Measurements from ENCODE around the gene CDH13.

CDH13 gene

DNA sequence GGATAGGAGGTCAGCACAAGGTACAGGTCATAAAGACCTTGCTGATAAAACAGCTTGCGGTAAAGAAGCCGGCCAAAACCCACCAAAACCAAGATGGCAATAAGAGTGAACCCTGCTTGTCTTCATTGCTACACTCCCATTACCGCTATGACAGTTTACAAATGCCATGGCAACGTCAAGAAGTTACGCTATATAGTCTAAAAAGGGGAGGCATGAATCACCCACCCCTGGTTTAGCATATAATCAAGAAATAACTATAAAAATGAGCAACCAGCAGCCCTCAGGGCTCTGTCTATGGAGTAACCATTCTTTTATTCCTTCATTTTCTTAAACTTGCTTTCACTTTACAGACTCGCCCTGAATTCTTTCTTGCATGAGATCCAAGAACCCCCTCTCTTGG is 1180.0 kb downstream of the CDH13 start:
- TF ChIP-seq, protein P1, sequence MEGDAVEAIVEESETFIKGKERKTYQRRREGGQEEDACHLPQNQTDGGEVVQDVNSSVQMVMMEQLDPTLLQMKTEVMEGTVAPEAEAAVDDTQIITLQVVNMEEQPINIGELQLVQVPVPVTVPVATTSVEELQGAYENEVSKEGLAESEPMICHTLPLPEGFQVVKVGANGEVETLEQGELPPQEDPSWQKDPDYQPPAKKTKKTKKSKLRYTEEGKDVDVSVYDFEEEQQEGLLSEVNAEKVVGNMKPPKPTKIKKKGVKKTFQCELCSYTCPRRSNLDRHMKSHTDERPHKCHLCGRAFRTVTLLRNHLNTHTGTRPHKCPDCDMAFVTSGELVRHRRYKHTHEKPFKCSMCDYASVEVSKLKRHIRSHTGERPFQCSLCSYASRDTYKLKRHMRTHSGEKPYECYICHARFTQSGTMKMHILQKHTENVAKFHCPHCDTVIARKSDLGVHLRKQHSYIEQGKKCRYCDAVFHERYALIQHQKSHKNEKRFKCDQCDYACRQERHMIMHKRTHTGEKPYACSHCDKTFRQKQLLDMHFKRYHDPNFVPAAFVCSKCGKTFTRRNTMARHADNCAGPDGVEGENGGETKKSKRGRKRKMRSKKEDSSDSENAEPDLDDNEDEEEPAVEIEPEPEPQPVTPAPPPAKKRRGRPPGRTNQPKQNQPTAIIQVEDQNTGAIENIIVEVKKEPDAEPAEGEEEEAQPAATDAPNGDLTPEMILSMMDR (conservative IDR thresholded peaks at IDR 0.05; ENCODE audit: low read length): no peak
- H3K4me3 ChIP-seq (ENCODE audit: low read length): no peak overlapping the region
- no peak for DNase-seq (ENCODE audit: low read depth)

DNA sequence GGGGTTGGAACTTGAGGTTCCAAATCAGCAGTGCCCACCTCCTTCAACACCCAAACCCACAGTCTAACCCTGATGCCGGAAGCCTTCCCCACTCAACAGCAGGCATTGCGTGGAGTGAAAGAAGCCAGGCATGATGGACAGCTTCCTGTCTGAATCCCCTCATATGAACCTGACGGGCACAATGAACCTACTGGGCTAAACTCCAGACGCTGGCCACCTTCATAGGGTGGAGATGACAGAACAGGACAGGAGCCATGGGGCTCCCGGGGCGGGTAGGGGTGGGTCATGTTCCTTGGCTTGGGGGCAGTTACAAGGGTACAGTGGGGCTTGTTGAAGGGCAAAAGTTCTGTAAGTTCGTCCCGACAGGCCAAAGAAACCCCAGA is 1180.5 kb downstream of the CDH13 start:
- no peak for DNase-seq (ENCODE audit: low read depth)
- peak overlapping the region; percentile 31; the same call in 1 of the 2 replicates for H3K4me3 ChIP-seq (ENCODE audit: low read length)
- TF ChIP-seq, protein P1 (conservative IDR thresholded peaks at IDR 0.05; ENCODE audit: low read length): no peak

DNA sequence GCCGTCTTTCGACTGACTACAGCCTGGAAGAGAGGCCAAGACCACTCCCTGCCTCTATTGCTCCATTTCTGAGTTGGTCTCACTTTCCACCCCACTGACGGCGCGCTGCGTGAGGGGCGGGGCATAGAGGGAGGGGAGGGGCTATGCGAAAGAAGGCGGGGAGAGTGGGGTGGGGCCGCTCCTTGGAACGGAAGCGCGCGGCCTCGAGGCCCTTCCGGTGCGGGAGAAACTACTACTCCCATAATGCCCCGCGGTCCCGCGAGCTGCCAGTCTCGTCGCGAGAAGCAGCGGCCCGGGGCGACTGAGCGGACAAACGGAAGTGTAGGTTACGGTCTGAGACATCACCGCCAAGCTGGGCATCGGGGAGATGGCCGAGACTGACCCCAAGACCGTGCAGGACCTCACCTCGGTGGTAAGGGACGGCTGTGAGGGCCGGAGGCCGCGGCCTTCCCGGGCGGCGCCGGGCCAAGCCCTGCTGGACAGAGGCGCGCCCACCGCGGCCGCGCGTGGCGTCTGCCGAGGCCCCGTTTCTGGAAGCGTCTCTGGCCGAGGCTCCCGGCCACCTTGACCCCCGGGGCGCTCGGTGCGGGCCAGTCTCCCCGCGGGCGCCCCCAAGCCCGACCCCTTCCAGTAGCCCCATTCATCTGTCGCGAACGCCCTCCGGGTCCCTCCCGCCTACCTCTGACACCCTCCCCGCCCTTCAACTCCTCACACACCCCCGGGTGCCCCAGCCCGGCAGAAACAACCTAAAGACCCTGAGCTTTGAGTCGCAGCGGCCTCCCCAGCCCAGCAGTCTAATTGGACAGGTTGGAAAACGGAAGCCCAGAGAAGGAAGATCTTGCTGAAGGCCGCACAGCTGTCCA is 1181.2 kb downstream of the CDH13 start, which contains the start of gene HSBP1:
HSBP1 (plus strand) TSS at position 269 of the 863 bp plus-strand sequence; CDS start at position 368, 99 bp downstream.
- DNase-seq (ENCODE audit: low read depth): peak; percentile 91
- TF ChIP-seq, protein P1 (conservative IDR thresholded peaks at IDR 0.05; ENCODE audit: low read length): no peak
- peak within 1 kb of the TSS; percentile 87 for H3K4me3 ChIP-seq (ENCODE audit: low read length)

DNA sequence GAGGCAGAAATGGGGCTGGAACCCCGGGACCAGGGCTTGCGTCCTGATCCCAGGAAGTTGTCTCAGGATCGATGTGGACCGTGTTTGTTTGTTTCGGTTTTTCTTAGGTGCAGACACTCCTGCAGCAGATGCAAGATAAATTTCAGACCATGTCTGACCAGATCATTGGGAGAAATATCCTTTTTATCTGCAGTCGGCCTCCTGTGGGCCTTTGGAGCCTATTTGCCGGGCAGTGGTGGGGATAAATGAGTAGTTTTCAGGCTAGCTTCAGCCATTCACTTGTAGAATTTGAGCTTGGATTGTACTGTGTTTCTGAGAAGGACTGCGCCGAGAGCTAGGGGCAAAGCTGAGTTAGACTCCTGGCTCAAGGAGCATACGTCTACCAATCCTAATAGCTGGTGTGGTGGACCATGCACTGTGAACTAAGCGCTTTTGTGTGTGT is 1181.8 kb downstream of the CDH13 start:
- peak overlapping the region; percentile 87 for H3K4me3 ChIP-seq (ENCODE audit: low read length)
- no peak for DNase-seq (ENCODE audit: low read depth)
- TF ChIP-seq, protein P1 (conservative IDR thresholded peaks at IDR 0.05; ENCODE audit: low read length): no peak

DNA sequence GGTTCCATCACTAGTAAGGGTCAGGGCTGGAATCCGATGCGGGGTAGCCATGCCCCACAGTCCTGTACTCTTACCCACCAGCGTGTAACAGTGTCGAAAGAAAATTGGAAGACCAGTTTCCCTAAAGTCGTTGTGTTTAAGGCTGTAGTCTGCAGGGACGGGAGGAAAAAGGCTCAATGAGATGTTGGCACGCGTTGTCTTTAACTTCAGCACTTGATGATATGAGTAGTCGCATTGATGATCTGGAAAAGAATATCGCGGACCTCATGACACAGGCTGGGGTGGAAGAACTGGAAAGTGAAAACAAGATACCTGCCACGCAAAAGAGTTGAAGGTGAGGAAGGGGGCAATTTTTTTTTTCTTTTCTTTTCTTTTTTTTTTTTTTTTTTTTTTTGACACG is 1182.3 kb downstream of the CDH13 start:
- TF ChIP-seq, protein P1 (conservative IDR thresholded peaks at IDR 0.05; ENCODE audit: low read length): no peak
- no peak for DNase-seq (ENCODE audit: low read depth)
- peak overlapping the region; percentile 87 for H3K4me3 ChIP-seq (ENCODE audit: low read length)

DNA sequence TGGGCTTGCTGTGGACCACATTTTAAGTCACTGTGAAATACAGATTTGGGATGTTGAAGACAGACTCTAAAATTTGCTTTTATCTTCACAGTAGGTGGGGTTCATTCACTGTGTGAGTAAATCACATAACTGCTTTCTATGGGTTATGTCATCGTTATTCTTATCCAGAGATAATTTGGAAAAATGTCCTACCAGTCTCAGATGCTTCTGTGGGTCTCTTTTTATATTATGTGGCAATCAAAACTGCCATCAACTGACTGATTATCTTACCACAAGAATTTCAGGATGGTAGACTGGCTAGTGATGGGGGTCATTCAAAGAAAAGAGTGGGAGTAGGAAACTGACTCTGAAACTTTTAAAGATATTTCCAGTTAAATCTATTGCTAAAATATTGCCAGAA is 1184.1 kb downstream of the CDH13 start:
- no peak overlapping the region for H3K4me3 ChIP-seq (ENCODE audit: low read length)
- peak; percentile 22 for DNase-seq (ENCODE audit: low read depth)
- TF ChIP-seq, protein P1 (conservative IDR thresholded peaks at IDR 0.05; ENCODE audit: low read length): no peak
